Neural progenitor cell (in vitro differentiated cells): ENCODE data around the gene NRTN. TPM values are rescaled to one million over a fixed set of nuclear protein-coding genes. Genes with fewer than 3 reads are reported as not detected.
"Not testable (repeated sequence)": the region's sequence is repeated elsewhere in the genome, so short reads cannot be mapped to it uniquely, and the experiment has no call there.

Source experiments
- DNase-seq: peaks from one replicate; pipeline ENCODE4 v3.0.0-alpha.2; 2016; ENCODE audit warnings: low spot score
- H2AFZ ChIP-seq: fragments of 200-600 bp; sonication (generic); replicated peaks from 2 replicates; pipeline ENCODE4 v1.6.1; 2016; ENCODE audit warnings: antibody characterized with exemption
- H3F3A ChIP-seq: fragments of 200-600 bp; sonication (generic); 2 replicates; pipeline ENCODE4 v1.6.1; 2016; ENCODE audit warnings: antibody characterized with exemption, low read depth
- H3K27ac ChIP-seq: fragments of 200-600 bp; sonication (generic); 2 replicates; pipeline ENCODE4 v1.5.1; 2016; ENCODE audit warnings: mild to moderate bottlenecking
- H3K27me3 ChIP-seq: fragments of 200-600 bp; sonication (generic); 2 replicates; pipeline ENCODE4 v1.6.1; 2016; ENCODE audit warnings: mild to moderate bottlenecking, moderate library complexity
- H3K36me3 ChIP-seq: fragments of 200-600 bp; sonication (generic); 2 replicates; pipeline ENCODE4 v1.5.1; 2016
- H3K4me1 ChIP-seq: fragments of 200-600 bp; sonication (generic); 2 replicates; pipeline ENCODE4 v1.6.1; 2016; ENCODE audit warnings: mixed run types
- H3K4me2 ChIP-seq: fragments of 200-600 bp; sonication (generic); 2 replicates; pipeline ENCODE4 v1.6.1; 2016
- H3K4me3 ChIP-seq: fragments of 200-600 bp; sonication (generic); 2 replicates; pipeline ENCODE4 v1.5.1; 2016
- H3K79me2 ChIP-seq: fragments of 200-600 bp; sonication (generic); 2 replicates; pipeline ENCODE4 v1.6.1; 2016; ENCODE audit warnings: low read depth
- H3K9ac ChIP-seq: fragments of 200-600 bp; sonication (generic); 2 replicates; pipeline ENCODE4 v1.6.1; 2016
- H3K9me3 ChIP-seq: fragments of 200-600 bp; sonication (generic); 2 replicates; pipeline ENCODE4 v1.5.1; 2016; ENCODE audit warnings: low read depth
- H4K20me1 ChIP-seq: fragments of 200-600 bp; sonication (generic); 2 replicates; pipeline ENCODE4 v1.6.1; 2016; ENCODE audit warnings: low read depth
- H3K27ac Mint-ChIP-seq: 3 replicates; pipeline ENCODE4 v1.8.0; 2021; ENCODE audit warnings: mixed read lengths
- H3K27me3 Mint-ChIP-seq: 2 replicates; pipeline ENCODE4 v1.8.0; 2022; ENCODE audit warnings: low read depth, mild to moderate bottlenecking, inconsistent platforms, moderate library complexity, mixed read lengths; ENCODE audit not compliant: insufficient read depth
- H3K36me3 Mint-ChIP-seq: 3 replicates; pipeline ENCODE4 v1.8.0; 2021; ENCODE audit warnings: mixed read lengths
- H3K4me1 Mint-ChIP-seq: 3 replicates; pipeline ENCODE4 v1.8.0; 2021; ENCODE audit warnings: mixed read lengths
- H3K4me3 Mint-ChIP-seq: 3 replicates; pipeline ENCODE4 v1.8.0; 2021; ENCODE audit warnings: mild to moderate bottlenecking, moderate library complexity, mixed read lengths
- H3K9me3 Mint-ChIP-seq: 3 replicates; pipeline ENCODE4 v1.8.0; 2020; ENCODE audit warnings: mixed read lengths
- CTCF ChIP-seq: fragments of 200-600 bp; sonication (generic); IDR thresholded peaks from 2 replicates; pipeline ENCODE4 v1.5.1; 2017; ENCODE audit warnings: antibody characterized with exemption, mild to moderate bottlenecking
- EZH2 ChIP-seq: fragments of 200-600 bp; sonication (generic); IDR thresholded peaks from 2 replicates; pipeline ENCODE4 v1.6.1; 2017; ENCODE audit warnings: antibody characterized with exemption, mild to moderate bottlenecking, moderate library complexity
- EZH2phosphoT487 ChIP-seq: fragments of 200-600 bp; sonication (generic); IDR thresholded peaks from 2 replicates; pipeline ENCODE4 v1.6.1; 2017; ENCODE audit warnings: antibody characterized with exemption
- total RNA-seq: library from RNA; depleted of rRNA; stranded (reverse); fragments of >200 nt; gene quantifications from 2 replicates; pipeline ENCODE4 v1.2.3, GENCODE V29; 2015; ENCODE audit warnings: low replicate concordance

The NRTN gene
- total RNA-seq, 1 donor from 2014 or later = 2.4 TPM

GRCh38 chr19:5850189-5850588 is 45.3 kb downstream of the NRTN start:
- no peaks in the 10 kb centered on the region for H3K36me3 Mint-ChIP-seq
- H3K79me2 ChIP-seq = no peaks in the 10 kb centered on the region
- no peaks in the 10 kb centered on the region for H3F3A ChIP-seq
- H3K27me3 ChIP-seq = no peaks in the 10 kb centered on the region
- H3K4me3 ChIP-seq = no peak overlapping the region
- no peak overlapping the region for H3K27ac Mint-ChIP-seq
- no peak overlapping the region for H3K27ac ChIP-seq
- no peak for DNase-seq
- no peak overlapping the region for H2AFZ ChIP-seq
- H3K4me1 ChIP-seq = peaks cover 15% of the 10 kb centered on the region
- no peaks in the 10 kb centered on the region for H3K36me3 ChIP-seq
- H3K27me3 Mint-ChIP-seq = no peaks in the 10 kb centered on the region
- H3K9me3 ChIP-seq = no peaks in the 10 kb centered on the region
- H3K9me3 Mint-ChIP-seq = peaks cover 6% of the 10 kb centered on the region
- H3K4me3 Mint-ChIP-seq = no peak overlapping the region
- H4K20me1 ChIP-seq = no peaks in the 10 kb centered on the region
- no peak overlapping the region for H3K4me2 ChIP-seq
- no peaks in the 10 kb centered on the region for H3K4me1 Mint-ChIP-seq
- H3K9ac ChIP-seq = no peak overlapping the region
- TF ChIP-seq EZH2phosphoT487 (no peak), EZH2 (no peak), CTCF (no peak)

- H3K4me3 Mint-ChIP-seq = no peak overlapping the region
- H3K36me3 ChIP-seq = no peaks in the 10 kb centered on the region
- H3K4me2 ChIP-seq = no peak overlapping the region
- peaks cover 6% of the 10 kb centered on the region for H3K9me3 Mint-ChIP-seq
- H3K4me1 ChIP-seq = peaks cover 21% of the 10 kb centered on the region
- H3K4me1 Mint-ChIP-seq = no peaks in the 10 kb centered on the region
- no peaks in the 10 kb centered on the region for H3K27me3 ChIP-seq
- H2AFZ ChIP-seq = no peak overlapping the region
- no peaks in the 10 kb centered on the region for H3K27me3 Mint-ChIP-seq
- H3F3A ChIP-seq = no peaks in the 10 kb centered on the region
- no peak overlapping the region for H3K27ac Mint-ChIP-seq
- no peak overlapping the region for H3K27ac ChIP-seq
- DNase-seq = no peak
- no peaks in the 10 kb centered on the region for H3K79me2 ChIP-seq
- H3K4me3 ChIP-seq = no peak overlapping the region
- no peak overlapping the region for H3K9ac ChIP-seq
- no peaks in the 10 kb centered on the region for H3K36me3 Mint-ChIP-seq
- no peaks in the 10 kb centered on the region for H3K9me3 ChIP-seq
- no peaks in the 10 kb centered on the region for H4K20me1 ChIP-seq
- TF ChIP-seq EZH2 = no peak
Measured at GRCh38 chr19:5850743-5851293, 46.0 kb downstream of the NRTN start.

- Histone ChIP-seq H3K79me2 (no peaks in the 10 kb centered on the region), H3K9ac (no peak within 1 kb of the TSS), H3F3A (no peaks in the 10 kb centered on the region), H3K36me3 (no peaks in the 10 kb centered on the region), H4K20me1 (no peaks in the 10 kb centered on the region), H3K27me3 (no peaks in the 10 kb centered on the region), H3K4me3 (no peak within 1 kb of the TSS), H2AFZ (no peak within 1 kb of the TSS), H3K4me1 (peaks cover 26% of the 10 kb centered on the region), H3K27ac (no peak within 1 kb of the TSS), H3K4me2 (no peak within 1 kb of the TSS), H3K9me3 (no peaks in the 10 kb centered on the region)
- Mint-ChIP-seq H3K36me3 (no peaks in the 10 kb centered on the region), H3K27me3 (no peaks in the 10 kb centered on the region), H3K27ac (no peak within 1 kb of the TSS), H3K4me3 (no peak within 1 kb of the TSS), H3K4me1 (no peaks in the 10 kb centered on the region), H3K9me3 (peaks cover 6% of the 10 kb centered on the region)
- no peak for TF ChIP-seq EZH2phosphoT487
- no peak for TF ChIP-seq EZH2
- no peak for TF ChIP-seq CTCF
- DNase-seq = no peak
Measured at GRCh38 chr19:5851302-5851701, 46.4 kb downstream of the NRTN start, which contains the start of gene FUT3. Gene FUT3, minus strand, starts transcription at chr19:5851449.

- not testable (repeated sequence) for H3K27ac ChIP-seq, H3K9me3 ChIP-seq, H3K4me3 ChIP-seq, H3K36me3 Mint-ChIP-seq, H3F3A ChIP-seq, H3K4me3 Mint-ChIP-seq, H4K20me1 ChIP-seq, H3K27me3 ChIP-seq, H3K36me3 ChIP-seq, H3K4me1 Mint-ChIP-seq, H3K9ac ChIP-seq, H3K27me3 Mint-ChIP-seq, H3K27ac Mint-ChIP-seq, H3K79me2 ChIP-seq, H3K9me3 Mint-ChIP-seq, DNase-seq, H2AFZ ChIP-seq
- H3K4me2 ChIP-seq = peak overlapping the region; percentile 27
- peaks cover 29% of the 10 kb centered on the region for H3K4me1 ChIP-seq
Measured at GRCh38 chr19:5854121-5854520, 49.3 kb downstream of the NRTN start.

GRCh38 chr19:5855151-5855550 is 50.3 kb downstream of the NRTN start:
- H3K36me3 Mint-ChIP-seq, H3K36me3 ChIP-seq, H3K27me3 Mint-ChIP-seq: not testable (repeated sequence)

More at GRCh38 chr19:5855151-5855550, 50.3 kb downstream of the NRTN start:
- peaks cover 29% of the 10 kb centered on the region for H3K4me1 ChIP-seq
- not testable (repeated sequence) for H3K27me3 ChIP-seq, H3K27ac Mint-ChIP-seq, H3K9me3 ChIP-seq, H3K4me3 ChIP-seq, H3K4me1 Mint-ChIP-seq, H3F3A ChIP-seq, H3K9ac ChIP-seq, H3K79me2 ChIP-seq, H3K4me3 Mint-ChIP-seq, H3K27ac ChIP-seq, H2AFZ ChIP-seq, H4K20me1 ChIP-seq, H3K9me3 Mint-ChIP-seq
- peak overlapping the region; percentile 45 for H3K4me2 ChIP-seq
- DNase-seq = peak; percentile 68
